ENCODE measurements around the gene PRKCZ.

Gene PRKCZ

GRCh38 chr1:2159124-2159523 is 108.9 kb downstream of the PRKCZ start:
- no peak for TF ChIP-seq CTCF (IDR thresholded peaks at IDR 0.05; ENCODE audit: insufficient read depth, low read depth, low read length, missing control alignments)
- no peak for DNase-seq (ENCODE audit: low read depth)

GRCh38 chr1:2160451-2161300 is 110.5 kb downstream of the PRKCZ start:
- TF ChIP-seq CTCF (IDR thresholded peaks at IDR 0.05; ENCODE audit: insufficient read depth, low read depth, low read length, missing control alignments), result no peak
- no peak for DNase-seq (ENCODE audit: low read depth)

More at GRCh38 chr1:2159124-2159523, 108.9 kb downstream of the PRKCZ start:
- no peak overlapping the region for H3K4me3 ChIP-seq (ENCODE audit: low read depth, low read length)

DNA sequence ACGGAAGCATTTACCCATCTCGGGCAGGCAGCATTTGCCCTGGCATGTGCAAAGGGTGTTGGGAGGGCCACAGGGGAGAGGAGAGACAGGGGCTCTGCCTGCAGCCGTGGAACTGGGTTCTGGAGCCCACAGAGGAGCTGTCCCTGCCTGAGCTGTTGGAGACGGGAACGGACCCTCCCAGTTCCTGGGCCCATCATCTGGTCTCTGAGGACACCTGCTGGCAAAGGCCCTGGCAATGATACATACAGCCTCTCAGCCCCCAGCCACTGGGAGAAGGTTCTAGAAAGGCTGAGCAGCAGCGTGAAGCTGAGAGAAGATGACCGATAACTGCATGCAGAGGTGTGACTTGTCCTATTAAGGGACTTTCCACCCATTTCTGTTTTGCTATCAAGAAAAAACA is 113.0 kb downstream of the PRKCZ start:
- no peak overlapping the region for H3K4me3 ChIP-seq (ENCODE audit: low read depth, low read length)
- DNase-seq (ENCODE audit: low read depth), result no peak
- no peak for TF ChIP-seq CTCF (IDR thresholded peaks at IDR 0.05; ENCODE audit: insufficient read depth, low read depth, low read length, missing control alignments)

More at GRCh38 chr1:2160451-2161300, 110.5 kb downstream of the PRKCZ start:
- no peak overlapping the region for H3K4me3 ChIP-seq (ENCODE audit: low read depth, low read length)

DNA sequence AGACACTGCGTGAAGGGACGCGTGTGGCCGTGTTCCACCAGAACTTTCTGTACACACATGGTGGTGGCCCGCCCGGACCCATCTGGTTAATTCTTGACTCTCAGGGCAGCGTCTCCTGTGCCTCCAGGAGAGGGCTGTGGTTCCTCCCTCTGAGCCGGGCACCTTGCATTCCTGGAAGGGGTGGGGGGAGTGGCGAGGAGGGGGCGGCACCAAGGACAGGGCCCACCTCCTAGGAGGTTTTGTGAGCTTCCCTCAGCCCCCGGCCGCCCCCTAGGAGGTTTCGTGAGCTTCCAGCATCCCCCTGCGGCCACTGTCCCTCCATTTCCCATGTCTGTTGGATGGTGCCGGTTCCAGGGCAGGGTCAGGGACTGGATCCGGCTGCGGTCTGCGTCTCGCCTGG is 115.4 kb downstream of the PRKCZ start:
- TF ChIP-seq CTCF (IDR thresholded peaks at IDR 0.05; ENCODE audit: insufficient read depth, low read depth, low read length, missing control alignments), result no peak
- DNase-seq (ENCODE audit: low read depth), result no peak
- no peak overlapping the region for H3K4me3 ChIP-seq (ENCODE audit: low read depth, low read length)

DNA sequence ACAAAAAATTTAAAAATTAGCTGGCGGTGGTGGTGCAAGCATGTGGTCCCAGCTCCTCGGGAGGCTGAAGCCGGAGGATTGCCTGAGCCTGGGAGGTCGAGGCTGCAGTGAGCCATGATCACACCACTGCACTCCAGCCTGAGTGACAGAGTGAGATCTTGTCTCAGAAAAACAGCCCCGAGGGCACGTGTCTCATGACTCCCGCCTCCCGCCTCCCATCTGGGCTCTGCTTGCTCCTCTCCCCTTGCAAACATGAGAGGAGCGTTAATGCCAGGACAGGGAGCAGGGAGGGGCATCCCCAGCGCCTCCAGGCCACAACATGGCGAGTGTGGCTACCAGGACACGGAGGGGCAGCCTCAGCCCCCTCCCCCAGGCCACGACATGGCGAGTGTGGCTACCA is 116.0 kb downstream of the PRKCZ start:
- DNase-seq (ENCODE audit: low read depth), result no peak

GRCh38 chr1:2166695-2167094 is 116.5 kb downstream of the PRKCZ start:
- no peak for DNase-seq (ENCODE audit: low read depth)
- no peak overlapping the region for H3K4me3 ChIP-seq (ENCODE audit: low read depth, low read length)
- no peak for TF ChIP-seq CTCF (IDR thresholded peaks at IDR 0.05; ENCODE audit: insufficient read depth, low read depth, low read length, missing control alignments)

More for the DNA sequence above, 116.0 kb downstream of the PRKCZ start:
- TF ChIP-seq CTCF (IDR thresholded peaks at IDR 0.05; ENCODE audit: insufficient read depth, low read depth, low read length, missing control alignments), result no peak
- no peak overlapping the region for H3K4me3 ChIP-seq (ENCODE audit: low read depth, low read length)

- no peak for DNase-seq (ENCODE audit: low read depth)
- no peak for TF ChIP-seq CTCF (IDR thresholded peaks at IDR 0.05; ENCODE audit: insufficient read depth, low read depth, low read length, missing control alignments)
These were observed 117.9 kb downstream of the PRKCZ start for GRCh38 chr1:2168090-2168489.

More at GRCh38 chr1:2168090-2168489, 117.9 kb downstream of the PRKCZ start:
- no peak overlapping the region for H3K4me3 ChIP-seq (ENCODE audit: low read depth, low read length)
